ENCODE measurements around the gene ITGA1. TPM values are rescaled to one million over a fixed set of nuclear protein-coding genes. Genes with fewer than 3 reads are reported as not detected.
A peak's percentile ranks its signal among the peaks of the same experiment; 100 is the strongest.

ITGA1 gene
- total RNA-seq (2014; rRNA removed; shearing (Covaris generic)) (not detected in 2 replicates), total RNA-seq (2022) (not detected in 2 replicates), Bru-seq, nascent RNA (percentile 28 among the genes with signal in this experiment), BruChase-seq, experiment 1, labeled RNA remaining after a 6-hour chase (percentile 15 among the genes with signal in this experiment), BruChase-seq, experiment 2, labeled RNA remaining after a 2-hour chase (percentile 23 among the genes with signal in this experiment)
- long read RNA-seq = 0 reads

DNA sequence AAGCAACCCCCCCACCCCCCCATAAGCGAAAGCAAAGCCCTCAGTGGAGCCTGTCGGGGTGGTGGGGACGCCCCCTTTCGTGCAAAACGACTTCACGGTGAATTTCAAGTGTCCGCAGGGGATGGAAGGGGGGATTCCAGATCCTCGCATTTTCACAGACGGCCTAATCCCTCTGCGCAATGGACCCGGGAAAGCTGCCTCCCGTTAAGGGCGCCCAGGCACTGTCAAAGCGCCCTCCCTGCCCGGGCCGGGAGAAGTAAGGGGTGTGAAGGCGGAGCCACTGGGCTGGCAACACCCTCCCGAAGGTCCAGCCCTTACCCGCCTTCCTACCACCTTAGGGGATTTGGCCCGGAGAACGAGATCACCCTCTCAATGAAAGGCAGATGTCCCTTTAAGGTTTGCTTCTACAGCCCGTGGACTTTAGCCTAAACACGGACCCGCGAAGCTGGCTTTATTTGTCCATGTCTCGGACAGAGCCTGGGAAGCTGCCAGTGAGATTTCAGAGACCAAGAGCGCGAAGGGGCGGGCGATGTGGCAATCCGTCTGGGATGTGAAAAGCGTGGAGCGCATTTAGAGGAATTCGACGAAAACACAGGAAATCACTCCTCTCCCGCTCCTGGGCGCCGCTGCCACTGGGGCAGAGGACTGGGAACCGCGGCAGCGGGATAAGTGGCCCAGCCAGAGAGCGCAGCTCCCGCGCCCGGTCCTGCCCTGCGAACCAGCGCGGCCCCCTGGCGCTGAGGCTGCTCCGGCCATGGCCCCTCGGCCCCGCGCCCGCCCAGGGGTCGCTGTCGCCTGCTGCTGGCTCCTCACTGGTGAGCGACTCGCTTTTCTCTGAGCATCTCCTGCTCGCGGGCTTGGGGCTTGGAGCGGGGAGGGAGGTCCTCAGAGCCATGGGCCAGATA, at the start of gene ITGA1, which contains the start of gene PELO:
ITGA1 (plus strand) TSS at position 317 of the 905 bp plus-strand sequence; CDS start at position 755, 438 bp downstream.
PELO (plus strand) TSS at position 317 of the 905 bp plus-strand sequence. CDS start 12,479 bp downstream, outside the sequence.
- H2AFZ ChIP-seq (ENCODE audit: low read length) = no peak within 1 kb of the TSS
- CTCF ChIA-PET (ENCODE audit: unreplicated experiment) = no interaction called here
- POLR2A ChIA-PET = no interaction called here
- no peaks in the 10 kb centered on the region for H3K9me3 ChIP-seq (ENCODE audit: low read length)
- no peak within 1 kb of the TSS for H3K27ac ChIP-seq (ENCODE audit: low read depth, low read length, poor library complexity, severe bottlenecking)
- no peaks in the 10 kb centered on the region for H3K36me3 ChIP-seq (ENCODE audit: insufficient read depth, low read length)
- no peak within 1 kb of the TSS for H3K4me2 ChIP-seq (ENCODE audit: low read length)
- no peaks in the 10 kb centered on the region for H3K4me1 ChIP-seq (ENCODE audit: insufficient read depth, low read length, poor library complexity, severe bottlenecking)
- no peaks in the 10 kb centered on the region for H3K79me2 ChIP-seq (ENCODE audit: insufficient read depth, low read depth, low read length)
- no peaks in the 10 kb centered on the region for H4K20me1 ChIP-seq (ENCODE audit: insufficient read depth, low read length)
- intact Hi-C loops (cut with micrococcal nuclease; ENCODE audit: unreplicated experiment) = loop anchor here (1.0 kb wide), 1 partner anchor 127 kb away; no protein-coding TSS in a partner anchor
- TF ChIP-seq, protein P1, sequence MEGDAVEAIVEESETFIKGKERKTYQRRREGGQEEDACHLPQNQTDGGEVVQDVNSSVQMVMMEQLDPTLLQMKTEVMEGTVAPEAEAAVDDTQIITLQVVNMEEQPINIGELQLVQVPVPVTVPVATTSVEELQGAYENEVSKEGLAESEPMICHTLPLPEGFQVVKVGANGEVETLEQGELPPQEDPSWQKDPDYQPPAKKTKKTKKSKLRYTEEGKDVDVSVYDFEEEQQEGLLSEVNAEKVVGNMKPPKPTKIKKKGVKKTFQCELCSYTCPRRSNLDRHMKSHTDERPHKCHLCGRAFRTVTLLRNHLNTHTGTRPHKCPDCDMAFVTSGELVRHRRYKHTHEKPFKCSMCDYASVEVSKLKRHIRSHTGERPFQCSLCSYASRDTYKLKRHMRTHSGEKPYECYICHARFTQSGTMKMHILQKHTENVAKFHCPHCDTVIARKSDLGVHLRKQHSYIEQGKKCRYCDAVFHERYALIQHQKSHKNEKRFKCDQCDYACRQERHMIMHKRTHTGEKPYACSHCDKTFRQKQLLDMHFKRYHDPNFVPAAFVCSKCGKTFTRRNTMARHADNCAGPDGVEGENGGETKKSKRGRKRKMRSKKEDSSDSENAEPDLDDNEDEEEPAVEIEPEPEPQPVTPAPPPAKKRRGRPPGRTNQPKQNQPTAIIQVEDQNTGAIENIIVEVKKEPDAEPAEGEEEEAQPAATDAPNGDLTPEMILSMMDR (conservative IDR thresholded peaks at IDR 0.05; ENCODE audit: low read length) = no peak
- no peak for TF ChIP-seq EZH2phosphoT487 (IDR thresholded peaks at IDR 0.05; ENCODE audit: borderline replicate concordance, low read depth, low read length)
- DNase-seq (ENCODE audit: low spot score) = no peak
- H3K4me3 ChIP-seq (ENCODE audit: low read depth, low read length, poor library complexity, severe bottlenecking) = no peak within 1 kb of the TSS
- H3K9me2 ChIP-seq (ENCODE audit: insufficient read depth, low read length) = no peaks in the 10 kb centered on the region
- no TSS peak for BruUV-seq (replicated peaks)

DNA sequence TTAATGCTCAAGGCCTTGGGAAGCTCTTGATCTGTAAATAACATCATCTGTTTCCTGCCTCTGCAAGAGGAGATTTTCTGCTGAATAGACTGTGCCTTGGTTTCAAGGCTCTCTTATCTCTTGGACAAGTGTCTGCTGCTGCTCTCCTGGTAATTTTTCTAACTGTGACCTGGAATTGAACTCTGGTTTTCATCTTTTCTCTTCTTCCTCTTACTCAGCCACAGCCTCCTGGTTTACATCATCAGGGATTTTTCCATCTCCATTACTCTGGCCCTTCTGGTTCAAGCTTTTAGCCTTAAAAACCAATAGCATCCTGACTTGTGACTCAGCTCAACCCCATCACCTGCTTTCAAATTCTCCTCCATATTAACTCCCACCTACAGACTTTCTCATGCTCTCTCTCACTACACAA, 49.6 kb upstream of the ITGA1 start:
- ChIA-PET CTCF (ENCODE audit: unreplicated experiment) (no interaction called here), POLR2A (interaction anchor here (0.6 to 1.2 kb wide), 2 partner anchors 12 to 160 kb away, joined by 3 read pairs; no protein-coding TSS in a partner anchor)
- no peak overlapping the region for H2AFZ ChIP-seq (ENCODE audit: low read length)
- no peaks in the 10 kb centered on the region for H3K79me2 ChIP-seq (ENCODE audit: insufficient read depth, low read depth, low read length)
- no peak for DNase-seq (ENCODE audit: low spot score)
- H3K4me3 ChIP-seq (ENCODE audit: low read depth, low read length, poor library complexity, severe bottlenecking) = no peak overlapping the region
- H4K20me1 ChIP-seq (ENCODE audit: insufficient read depth, low read length) = no peaks in the 10 kb centered on the region
- intact Hi-C loops (cut with micrococcal nuclease; ENCODE audit: unreplicated experiment) = no loop called here
- TF ChIP-seq EZH2phosphoT487 (IDR thresholded peaks at IDR 0.05; ENCODE audit: borderline replicate concordance, low read depth, low read length) = no peak
- TF ChIP-seq, protein P1 (conservative IDR thresholded peaks at IDR 0.05; ENCODE audit: low read length) = no peak
- no peaks in the 10 kb centered on the region for H3K36me3 ChIP-seq (ENCODE audit: insufficient read depth, low read length)
- no TSS peak for BruUV-seq (replicated peaks)
- H3K9me2 ChIP-seq (ENCODE audit: insufficient read depth, low read length) = no peaks in the 10 kb centered on the region
- no peak overlapping the region for H3K4me2 ChIP-seq (ENCODE audit: low read length)
- no peaks in the 10 kb centered on the region for H3K9me3 ChIP-seq (ENCODE audit: low read length)
- H3K4me1 ChIP-seq (ENCODE audit: insufficient read depth, low read length, poor library complexity, severe bottlenecking) = no peaks in the 10 kb centered on the region
- H3K27ac ChIP-seq (ENCODE audit: low read depth, low read length, poor library complexity, severe bottlenecking) = no peak overlapping the region

Data from OCI-LY7 (cell line).